ENCODE measurements around the gene SH2B2.
A peak's percentile ranks its signal among the peaks of the same experiment; 100 is the strongest.
"Not testable (repeated sequence)": the region's sequence is repeated elsewhere in the genome, so short reads cannot be mapped to it uniquely, and the experiment has no call there.

The SH2B2 gene

DNA sequence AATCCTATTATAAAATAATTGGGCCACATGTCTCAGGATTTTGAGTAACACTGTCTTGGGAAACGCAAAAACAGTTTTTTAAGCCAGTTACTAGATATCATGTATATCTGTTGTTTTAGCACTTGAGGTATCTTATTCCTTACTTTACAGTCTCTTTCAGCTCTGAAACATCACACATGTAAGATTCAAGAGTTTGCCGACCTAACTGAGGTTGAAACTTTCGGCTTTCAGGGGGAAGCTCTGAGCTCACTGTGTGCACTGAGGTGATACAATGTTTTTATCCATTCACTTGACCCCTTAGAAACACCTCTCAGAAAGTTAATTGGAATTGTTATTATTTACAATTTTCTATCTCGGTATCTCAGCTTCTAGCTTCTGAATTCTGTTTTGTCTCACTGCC lies 50.8 kb downstream of the SH2B2 start:
- not testable (repeated sequence) for DNase-seq

DNA sequence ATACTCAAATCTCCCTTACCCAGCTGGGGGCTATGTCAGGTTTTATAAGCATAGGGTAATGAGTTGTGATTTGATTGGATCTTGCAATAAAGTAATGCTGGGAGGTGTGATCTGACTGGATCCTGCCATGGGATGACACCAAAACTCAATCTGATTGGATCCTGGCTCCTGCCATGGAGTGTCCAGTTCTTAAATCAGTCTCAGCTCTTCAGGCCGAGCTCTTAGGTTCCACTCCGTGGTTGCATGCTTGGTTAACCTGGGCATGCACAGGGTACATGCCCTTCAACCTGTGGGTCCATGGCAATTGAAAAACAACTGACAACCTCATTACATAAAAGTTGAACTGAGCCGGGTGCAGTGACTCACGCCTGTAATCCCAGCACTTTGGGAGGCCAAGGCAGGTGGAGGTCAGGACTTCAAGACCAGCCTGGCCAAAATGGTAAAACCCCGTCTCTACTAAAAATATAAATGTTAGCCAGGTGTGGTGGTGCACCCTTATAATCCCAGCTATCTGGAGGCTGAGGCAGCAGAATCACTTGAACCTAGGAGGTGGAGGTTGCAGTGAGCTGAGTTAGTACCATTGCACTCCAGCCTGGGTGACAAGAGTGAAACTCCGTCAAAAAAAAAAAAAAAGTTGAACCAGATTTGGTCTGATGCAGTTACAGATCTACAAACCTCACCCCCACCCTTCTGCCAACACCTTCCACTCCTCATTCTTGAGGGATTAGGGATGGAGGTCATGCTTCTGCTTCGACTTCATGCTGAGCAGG lies 54.1 kb downstream of the SH2B2 start:
- DNase-seq: not testable (repeated sequence)

DNA sequence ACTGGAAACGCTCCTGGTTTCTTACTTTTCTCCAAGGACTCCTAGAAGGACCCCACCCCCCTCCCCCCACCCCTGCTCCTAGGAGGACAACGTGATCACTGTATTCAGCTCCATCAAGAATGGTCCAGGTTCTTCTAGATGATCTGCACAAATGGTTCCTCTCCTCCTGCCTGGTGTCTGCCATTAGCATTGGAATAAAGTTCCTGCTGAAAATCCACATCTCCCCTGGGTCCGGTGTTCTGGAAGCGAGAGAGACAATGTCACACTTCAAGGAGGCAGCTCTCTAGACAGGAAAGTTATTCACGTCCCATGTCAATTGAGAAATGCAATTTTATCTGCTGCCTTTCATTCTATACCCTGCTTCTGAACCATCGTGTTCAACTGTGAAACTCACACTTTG lies 60.3 kb downstream of the SH2B2 start:
- not testable (repeated sequence) for DNase-seq

DNA sequence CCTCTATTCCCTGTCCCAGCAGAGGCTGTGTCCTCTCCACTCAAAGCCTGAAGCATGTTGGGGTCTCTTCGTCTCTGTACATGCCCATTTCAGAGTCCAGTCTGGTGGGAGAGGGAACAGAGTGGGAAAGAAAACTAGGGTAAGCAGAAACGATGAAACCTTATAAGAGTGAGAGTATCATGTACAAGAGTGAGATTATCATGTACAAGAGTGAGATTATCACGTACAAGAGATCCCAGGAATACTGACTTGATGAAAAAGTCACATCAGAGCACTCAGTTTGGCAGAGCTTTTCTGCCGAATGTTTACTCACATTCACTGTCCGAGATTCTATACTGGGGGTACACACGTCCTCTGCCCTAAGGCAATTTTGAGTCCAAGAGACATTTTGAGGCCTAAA lies 69.7 kb downstream of the SH2B2 start, which contains the start of gene SPDYE6:
SPDYE6 (minus strand) TSS at position 101 of the 400 bp plus-strand sequence. CDS start 421 bp downstream, outside the sequence.
- not testable (repeated sequence) for DNase-seq

DNA sequence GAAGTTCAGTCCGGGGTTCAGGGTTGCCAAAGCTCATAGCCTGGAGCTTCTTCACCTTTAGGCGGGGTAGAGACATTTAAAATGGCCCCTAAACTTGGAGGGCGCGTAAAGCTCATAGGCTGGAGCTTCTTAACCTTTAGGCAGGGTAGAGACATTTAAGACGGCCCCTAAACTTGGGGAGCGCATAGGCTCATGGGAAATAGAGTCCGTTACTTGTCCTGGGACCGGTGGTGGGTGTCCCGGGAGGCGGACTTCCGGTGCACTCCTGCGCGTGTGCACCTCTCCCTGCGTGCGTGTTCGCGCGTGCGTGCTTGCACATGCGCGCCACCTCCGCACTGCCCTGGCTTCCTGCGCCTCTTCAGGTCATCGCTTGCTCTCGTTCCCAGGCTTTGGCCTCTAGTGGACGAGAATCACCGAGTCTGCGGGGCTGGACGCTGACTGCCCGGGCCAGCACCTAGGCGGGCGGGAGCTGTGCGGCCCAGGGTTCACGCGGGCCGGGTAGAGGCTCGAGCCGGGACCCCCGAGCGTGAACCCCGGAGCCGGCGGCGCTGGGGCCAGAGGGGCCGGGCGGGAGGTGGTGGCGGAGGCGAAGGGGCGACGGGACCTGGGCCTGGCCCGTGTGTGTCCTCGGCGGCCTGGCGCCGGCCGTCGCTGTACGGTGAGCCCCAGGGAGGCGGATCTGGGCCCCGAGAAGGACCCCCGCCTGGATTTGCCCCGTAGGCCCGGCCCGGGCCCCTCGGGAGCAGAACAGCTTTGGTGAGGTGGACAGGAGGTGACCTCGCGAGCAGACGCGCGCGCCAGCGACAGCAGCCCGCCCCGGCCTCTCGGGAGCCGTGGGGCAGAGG lies 77.1 kb downstream of the SH2B2 start:
- DNase-seq: peak; percentile 98

DNA sequence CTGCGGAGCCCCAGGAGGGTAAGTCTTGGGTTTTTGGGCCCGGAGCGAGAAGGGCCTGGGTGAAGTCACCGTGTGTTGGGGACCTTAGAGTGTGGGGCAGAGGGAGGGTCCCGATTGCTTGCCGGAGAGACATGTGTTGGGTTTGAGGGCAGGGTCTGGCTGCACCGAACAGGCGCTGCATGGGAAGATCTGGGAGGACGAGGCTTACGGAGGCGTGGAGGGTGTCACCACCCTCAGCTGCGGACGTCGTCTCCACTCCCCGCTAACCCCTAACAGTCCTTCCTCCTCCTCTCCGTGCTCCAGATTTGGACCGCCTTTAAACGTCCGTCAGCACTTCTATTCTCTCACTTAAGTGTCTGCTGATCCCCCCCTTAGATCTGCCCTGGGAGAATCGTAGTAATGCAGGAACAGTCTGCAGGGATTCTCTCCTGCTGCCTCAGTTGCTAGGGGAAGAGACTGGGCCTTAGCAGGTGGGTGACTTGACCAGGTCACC lies 77.8 kb downstream of the SH2B2 start:
- not testable (repeated sequence) for DNase-seq

DNA sequence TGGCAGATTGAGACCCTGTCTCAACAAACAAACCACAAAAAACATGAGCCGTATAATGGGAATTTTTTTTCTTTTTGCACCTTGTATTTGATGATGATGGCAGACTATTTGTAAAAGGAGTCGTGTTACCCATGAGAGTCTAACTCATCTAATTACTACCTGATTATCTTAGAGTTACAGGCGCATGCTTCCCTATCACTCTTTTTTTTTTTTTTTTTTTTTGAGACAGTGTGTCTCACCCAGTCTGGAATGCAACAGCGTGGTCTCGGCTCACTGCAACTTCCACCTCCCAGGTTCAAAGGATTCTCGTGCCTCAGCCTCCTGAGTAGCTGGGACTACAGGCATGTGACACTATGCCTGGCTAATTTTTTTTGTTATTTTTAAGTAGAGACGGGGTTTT lies 78.7 kb downstream of the SH2B2 start:
- not testable (repeated sequence) for DNase-seq

DNA sequence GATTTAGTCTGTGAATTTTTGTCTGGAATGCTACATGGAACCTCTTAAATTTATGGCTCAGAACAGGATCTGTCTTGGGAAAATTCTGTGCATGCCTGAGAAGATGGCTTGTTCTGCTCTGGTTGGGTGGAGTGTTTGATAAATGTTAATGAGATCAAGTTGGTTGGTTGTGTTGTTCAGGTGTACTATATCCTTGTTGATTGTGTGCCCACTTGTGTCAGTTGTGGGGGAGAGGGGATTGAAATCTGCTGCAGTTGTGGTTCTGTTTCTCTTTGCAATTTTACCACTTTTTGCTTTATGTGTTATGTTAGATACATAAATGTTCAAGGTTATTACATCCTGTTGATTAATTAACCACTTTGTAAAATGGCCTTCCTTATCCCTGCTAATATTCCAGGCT lies 83.4 kb downstream of the SH2B2 start:
- DNase-seq: not testable (repeated sequence)
